Head of caudate nucleus (tissue), 42 donors: ENCODE results near the gene HOXA2.

Experiments used
- DNase-seq, 42 donors: peaks; one replicate each; pipeline versions ENCODE4 v3.0.0 to v3.0.0-alpha.2; 2020 to 2021; ENCODE audit warnings: mixed read lengths in 7 of 42
- intact Hi-C: fragments of 100-400 bp; cut with DNase I; formaldehyde crosslinking; loops from one replicate; pipeline ENCODE4 v1.15.0; 2022

Gene HOXA2

DNA sequence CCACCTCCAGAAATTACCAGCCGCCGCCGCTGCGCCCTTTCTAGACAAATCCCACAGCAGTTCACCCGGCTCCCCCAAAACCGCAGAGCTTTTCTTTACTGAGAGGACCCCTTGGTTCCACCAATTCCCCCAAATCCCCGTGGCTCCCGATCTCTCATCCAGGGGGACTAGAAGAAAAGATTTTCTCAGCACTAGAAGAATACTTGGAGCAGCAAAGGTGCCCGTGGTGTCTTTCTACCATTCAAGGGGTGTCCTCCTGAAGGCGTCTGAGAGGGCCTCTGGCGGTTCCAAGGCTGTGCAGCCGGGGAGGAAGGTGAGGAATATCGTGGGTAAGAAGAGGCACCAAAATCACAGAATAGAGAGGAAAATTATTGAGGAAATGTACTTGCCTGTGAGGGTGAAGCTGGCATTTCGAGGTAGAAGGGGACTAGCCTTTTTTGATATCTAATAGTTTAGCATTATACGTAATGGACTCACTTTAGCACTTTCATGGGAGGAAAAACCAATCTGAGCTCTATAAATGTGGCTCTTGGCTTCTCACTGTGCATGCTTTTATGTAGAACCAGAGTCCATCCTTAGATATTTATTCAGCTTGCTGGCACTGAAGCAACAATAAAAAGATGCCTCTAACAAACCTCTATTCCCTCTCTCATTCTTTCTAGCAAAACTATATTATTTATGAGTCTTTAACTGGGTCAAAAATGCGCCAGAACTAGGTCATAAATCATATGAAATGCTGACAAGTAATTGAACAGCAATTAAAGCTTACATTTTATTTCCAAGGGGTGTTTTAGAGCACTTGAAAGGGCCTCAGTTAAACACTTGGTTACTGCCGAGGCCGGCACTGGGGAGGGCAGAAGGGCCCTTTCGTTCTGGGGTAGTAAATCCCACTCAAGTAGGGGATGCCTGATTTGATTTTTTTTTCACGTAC, 13.8 kb upstream of the HOXA2 start:
- no peak for DNase-seq
- intact Hi-C loops, result no loop called here

DNA sequence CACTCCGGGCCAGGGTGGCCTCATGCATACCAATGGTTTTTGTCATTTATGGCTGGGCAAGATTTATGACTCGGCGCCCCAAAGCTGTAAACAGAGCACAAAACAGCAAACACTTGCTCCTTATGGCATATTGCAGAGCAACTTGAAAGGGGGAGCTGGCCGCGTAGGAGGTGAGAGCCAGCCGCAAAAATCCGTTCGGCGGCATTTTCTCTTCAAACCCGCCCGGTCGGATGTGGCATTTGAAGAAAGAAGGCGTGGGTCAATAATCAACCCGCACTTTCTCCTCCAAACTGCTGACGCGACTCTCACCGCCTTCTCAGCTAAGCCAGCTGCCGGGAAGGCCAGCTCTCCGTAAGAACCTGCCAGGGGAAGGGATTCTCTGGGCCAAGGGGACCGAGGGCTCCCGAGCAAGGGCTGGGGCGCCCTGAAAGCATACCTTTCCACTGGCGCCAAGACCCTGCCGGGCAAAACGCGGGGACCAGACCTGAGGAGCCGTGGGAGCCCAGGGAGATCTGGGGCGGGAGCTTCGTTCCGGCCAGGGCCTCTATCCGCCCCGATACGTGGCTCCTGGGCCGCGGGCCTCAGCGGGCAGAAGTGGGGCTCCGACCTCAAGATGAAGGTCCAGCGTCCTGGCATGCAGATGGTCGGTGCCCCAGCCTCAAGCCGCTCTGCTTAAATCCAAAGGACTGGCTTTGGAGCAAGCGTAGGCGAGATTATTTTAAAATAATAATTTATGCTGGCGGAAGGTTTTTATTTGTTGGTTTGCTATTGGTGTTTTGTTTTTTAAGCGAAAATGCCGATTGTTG, 12.9 kb upstream of the HOXA2 start:
- intact Hi-C loops, result no loop called here
- no peak for DNase-seq

DNA sequence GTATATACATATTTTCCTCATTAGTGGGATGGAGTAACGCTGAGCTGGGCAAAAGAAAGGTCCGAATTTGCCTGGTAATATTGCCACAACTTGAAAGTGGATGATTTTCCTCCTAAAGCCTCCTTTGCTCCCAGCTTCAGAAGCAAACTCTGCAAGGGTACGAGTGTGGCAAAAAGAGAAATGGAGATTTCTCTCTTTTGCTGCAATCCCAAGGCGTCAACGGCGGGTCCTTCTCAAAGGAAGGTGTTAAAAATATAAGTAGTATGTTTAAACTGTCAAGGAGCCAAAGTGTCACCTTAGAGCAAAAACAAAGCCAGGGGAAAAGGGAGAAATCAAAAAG, 12.4 kb upstream of the HOXA2 start:
- DNase-seq, result no peak
- intact Hi-C loops, result no loop called here

DNA sequence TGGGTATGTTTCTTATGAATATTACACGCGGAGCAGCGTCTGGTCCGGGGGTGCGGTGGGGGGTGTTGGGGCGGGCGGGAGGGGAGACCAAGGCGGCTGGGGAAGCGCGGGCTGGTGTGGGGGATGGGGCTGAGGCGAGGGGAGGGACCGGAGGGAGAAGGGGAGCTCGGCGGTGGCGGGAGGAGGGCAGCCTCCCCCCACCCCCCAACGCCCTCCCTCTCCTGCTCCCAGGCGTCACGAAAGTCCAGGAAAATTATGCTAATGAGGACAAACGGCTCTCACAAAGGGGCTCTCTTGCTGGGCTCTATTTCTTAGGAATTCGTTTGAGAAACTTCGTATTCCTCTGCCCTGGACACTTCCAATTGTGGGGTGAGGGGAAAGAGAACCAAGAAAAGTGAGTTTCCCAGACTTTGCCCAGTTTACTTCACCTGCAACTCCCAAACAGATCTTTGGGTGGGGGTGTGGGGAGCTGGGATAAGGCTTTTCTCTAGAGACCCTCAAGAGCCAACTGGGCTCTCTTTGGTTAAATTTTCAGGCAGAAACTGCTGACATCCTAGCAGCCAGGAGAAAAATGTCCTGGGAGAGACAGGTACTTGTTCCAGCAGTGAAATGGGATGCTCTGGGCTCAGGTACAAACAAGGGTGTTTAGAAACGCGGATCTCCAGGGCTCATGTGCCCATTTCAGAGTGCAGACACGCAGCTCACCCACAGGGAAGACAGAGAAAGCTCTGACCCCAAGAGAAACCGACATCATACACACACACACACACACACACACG, 11.7 kb upstream of the HOXA2 start:
- intact Hi-C loops, result no loop called here
- DNase-seq, result no peak

DNA sequence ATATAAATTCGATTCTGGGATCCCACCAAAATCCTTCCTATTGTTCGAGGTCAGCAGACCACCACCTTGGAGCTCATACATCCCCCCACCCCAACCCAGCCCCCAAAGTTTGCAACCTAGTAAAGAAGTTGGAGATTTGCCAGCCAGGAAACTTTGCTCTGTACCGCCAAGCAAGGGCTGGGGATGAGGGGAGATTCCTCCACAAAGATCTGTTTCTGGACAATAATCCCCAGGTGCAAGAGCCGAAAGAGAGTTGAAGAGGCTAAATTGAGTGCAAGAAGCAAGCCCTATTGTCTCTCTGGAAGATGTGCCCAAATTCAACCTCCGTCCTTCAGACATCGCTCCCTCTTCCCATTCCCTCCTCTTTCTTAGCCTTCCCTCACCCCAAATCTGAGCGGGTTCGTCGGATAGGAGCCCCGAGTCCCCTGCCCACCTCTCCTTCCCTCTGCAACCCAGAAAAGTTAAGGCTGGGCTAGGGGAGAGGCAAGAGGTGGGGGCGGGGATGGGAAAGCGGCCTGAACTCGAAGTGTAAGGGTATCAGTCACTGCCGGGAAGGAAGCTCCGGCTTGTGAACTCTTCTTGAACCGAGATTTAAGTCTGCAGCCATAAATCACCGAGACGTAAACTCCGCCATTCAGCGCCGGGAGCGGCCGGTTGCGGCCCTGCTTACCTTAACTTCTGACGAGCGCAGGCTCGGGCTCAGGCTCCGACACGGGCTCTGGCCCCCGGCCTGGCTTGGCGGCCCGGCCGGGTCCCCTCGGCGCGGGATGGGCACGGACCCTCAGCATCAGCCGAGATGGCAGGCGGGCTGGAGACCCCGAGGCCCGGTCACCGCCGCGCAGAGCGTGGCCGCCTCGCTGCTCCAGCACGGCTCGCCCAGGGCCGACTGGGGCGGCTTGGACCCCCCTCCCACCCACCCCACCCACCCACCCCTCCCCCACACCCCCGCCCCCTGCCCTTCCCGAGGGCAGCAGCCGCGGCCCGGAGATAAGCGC, 10.8 kb upstream of the HOXA2 start:
- intact Hi-C loops, result no loop called here
- no peak for DNase-seq

DNA sequence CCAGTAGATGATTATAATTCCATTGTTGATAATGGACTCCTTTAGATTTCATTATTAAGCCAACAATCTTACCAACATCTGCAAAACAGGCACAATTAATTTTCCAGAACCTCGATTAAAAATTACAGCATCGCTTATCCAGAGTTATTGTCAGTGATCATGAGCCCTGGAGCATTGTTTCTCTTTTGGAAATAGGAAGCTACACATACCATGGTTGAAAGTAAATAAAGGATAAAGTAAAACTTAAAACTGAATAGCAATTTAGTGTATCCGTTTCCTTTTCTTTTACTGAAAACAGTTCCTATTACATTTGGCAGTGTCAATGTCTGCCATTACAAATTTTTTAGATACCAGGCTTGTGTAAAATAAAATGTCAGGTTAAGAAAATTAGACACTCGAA, 9.9 kb upstream of the HOXA2 start:
- intact Hi-C loops, result no loop called here
- DNase-seq, result no peak

DNA sequence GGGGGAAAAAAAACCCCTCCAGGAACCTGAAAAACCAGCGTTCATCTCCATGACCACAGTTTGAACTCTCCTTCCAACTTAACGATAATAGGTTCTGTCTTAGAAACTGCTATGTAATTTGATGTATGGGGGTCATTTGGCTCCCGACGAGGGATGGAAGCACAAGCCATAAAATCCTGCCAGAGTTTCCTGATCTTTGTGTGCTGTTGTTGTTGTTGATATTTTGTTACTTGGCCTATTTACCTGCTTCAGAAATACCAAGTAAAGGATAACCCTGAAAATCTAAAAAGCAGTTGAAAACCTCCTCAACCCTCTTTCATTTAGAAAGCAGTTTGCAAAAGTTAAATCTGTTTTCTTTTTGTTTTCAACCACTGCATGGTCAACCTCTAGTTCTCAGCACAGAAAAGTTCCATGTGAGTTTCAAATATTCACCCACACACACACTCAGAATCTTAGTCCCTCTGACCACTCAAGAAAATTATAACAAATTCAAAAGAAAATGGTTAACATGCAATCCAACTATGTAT, 9.3 kb upstream of the HOXA2 start:
- intact Hi-C loops, result no loop called here

DNA sequence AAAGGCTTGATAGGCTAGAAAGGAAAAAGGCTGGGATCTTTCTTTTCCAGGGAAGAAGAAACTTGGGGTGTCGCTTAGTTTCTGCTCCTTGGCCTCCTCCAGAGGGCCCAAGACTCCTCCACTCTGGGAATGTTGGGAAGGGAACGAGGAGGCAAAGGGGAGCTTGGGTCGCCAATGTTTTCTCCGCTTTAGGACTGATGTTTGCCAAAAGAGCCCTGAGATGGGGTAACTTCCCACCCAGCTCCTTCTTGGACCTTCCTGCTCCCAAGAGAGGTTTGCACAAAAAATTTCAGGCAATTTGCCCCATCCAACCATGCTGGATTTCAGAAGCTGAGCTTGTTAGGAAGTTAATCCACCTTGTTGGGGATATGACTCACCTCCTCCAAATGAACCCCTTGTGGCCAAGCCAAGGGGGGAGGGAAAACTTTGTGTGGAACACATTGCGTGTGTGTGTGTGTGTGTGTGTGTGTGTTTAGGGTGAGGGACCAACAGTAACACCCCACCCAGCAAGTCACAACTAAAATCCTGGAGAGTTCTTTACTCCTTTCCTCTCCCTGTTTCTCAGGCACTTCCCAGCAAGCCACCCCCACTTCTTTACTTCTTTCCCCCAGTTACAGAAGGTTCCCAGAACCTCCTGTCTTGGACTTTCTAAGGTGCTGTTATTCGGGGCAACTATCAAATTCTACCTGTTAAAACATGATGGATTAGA, 8.7 kb upstream of the HOXA2 start:
- no peak for DNase-seq
- intact Hi-C loops, result no loop called here

More for the DNA sequence above, 9.3 kb upstream of the HOXA2 start:
- no peak for DNase-seq

DNA sequence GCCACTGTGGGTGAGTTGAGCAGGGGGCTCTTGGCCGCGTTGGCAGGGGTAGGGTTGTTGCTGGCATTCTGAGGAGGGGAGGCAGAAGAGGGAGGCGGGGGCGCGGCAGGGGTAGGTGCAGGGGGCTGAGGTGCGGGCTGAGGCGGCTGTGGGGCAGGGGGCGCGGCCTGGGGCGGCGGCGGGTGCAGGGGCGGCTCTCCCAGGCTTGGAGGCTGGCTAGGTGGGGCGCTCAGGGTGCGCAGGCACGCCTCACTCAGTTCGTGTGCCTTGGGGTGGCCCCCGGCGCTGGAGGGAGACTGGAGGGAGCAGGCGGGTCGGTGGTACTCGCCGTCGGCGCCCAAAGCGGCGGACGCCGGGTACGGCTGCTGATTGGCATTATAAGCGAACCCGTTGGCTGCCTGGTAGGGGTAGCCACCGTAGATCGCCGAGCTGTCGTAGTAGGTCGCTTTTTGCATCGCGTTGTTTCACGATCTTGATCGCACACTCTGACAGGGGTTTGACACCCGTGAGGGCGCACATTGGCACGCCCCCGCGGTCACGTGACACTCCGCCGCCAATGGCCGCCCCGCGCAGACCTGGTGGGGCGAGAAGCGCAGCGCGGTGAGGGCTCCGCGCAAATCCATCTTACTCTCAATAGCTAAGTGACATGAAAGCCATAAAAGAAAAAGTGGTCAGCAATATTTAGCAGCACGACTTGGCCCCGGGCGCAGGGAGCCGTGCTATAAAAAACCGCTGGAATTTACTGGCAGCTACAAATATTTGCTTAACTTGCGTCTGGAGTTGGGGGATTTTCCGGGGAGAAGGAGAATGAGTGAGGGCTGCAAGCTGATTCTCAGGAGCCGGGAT, 7.9 kb upstream of the HOXA2 start:
- no peak for DNase-seq
- intact Hi-C loops, result no loop called here

DNA sequence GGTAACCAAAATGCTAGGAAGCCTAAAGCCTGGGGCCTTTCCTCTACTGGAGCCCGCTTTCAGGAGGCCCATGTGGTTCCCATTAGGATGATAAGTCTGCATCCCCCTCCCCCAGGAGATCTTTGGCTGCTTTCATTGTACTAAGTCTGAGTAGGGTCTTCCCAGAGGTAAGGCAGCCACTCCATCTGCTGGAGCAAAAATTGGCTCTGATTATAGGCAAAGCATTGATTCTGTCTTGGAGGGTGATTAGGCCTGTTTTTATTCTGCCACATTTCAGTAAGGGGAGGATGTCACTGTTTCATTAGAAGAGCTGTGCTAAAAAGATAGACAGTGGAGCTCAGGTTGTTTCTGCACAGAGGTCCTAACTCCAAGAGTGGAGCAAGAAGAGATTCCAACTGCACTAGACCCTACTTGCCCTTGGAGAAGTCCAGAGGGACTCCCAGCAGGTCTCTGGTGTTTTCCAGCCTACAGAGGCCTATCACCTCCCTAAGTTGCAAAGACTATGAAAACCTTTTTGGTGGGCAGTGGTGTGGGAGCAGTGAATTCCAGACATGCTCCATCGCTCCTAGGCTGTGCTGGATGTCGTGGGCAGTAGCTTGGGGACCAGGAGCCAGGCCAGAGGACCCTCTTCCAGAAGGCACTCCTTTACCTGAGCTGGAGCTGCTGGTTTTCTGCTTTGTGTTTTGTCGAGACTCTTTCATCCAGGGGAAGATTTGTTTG, 7.1 kb upstream of the HOXA2 start:
- DNase-seq, result no peak
- intact Hi-C loops, result no loop called here

DNA sequence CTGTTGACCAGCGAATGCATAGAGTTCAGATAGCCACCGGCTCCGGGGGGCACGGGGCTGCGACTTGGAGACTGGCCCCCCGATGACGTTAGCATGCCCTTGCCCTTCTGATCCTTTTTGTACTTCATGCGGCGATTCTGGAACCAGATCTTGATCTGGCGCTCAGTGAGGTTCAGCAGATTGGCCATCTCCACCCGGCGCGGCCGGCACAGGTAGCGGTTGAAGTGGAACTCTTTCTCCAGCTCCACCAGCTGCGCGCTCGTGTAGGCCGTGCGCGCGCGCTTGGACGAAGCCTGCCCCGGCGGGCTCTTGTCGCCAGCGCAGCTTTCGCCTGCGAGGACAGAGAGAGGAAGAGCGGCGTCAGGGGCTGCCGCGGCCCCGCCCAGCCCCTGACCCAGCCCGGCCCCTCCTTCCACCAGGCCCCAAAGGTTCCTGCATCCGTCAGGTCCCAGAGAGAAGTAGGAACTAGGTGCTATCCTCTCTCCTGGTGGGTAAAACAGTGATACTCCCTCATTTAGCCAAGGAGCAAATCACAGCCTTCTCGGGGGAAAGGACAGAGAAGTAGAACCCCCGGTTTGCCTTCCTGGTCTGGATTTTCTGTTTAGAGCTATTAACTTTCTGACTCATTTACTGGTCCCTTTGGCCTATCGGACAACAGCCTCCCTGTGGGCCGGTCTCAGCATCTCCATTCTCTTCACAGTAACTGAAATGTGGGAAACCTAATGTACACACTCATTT, 6.1 kb upstream of the HOXA2 start:
- intact Hi-C loops, result no loop called here
- no peak for DNase-seq

DNA sequence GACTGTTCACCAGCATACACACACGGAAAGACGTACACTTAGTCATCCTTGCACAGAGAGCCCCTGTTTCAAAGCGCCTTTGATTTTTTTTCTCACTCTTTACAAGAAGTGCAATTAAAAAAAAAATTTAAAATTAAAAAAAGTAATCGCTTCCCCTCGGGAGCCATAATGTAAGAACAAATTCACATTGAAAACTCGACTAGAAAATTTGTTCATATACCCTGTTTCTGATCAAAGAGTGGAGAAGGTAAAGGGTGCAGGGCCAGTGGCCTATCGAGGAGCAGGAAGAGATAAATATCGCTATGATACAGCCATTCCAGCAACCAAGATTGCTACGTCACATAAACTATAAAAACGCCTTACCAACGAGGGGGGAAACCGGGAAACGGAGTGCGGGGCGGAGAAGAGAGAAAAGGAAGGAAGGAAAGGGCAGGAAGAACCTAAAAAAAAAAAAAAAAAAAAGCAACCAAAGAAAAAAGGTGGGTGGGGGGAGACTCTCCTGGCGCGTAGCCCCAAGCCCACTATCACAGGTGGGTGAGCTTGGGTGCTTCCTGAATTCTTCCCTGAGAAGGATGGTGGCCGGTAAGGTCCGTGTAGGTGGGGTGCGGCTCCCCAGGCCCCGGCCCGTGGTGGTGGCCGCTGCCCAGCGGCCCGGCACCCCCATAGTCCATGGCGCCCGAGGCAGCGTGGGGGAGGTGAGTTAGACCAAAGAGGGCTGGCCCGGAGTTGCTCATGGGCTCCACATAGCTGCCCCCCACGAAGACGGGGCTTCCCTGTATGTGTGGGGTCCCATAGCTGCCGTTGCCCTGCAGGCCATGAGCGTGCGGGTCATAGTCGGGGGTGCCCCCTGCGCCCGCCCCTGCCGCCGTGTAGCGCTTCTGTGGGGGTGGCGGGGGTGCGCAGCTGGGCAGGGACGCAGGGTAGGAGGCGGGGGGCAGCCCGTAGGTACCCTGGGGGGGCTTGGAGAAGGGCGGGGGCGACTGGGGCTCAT, 5.2 kb upstream of the HOXA2 start:
- intact Hi-C loops, result no loop called here
- no peak for DNase-seq

DNA sequence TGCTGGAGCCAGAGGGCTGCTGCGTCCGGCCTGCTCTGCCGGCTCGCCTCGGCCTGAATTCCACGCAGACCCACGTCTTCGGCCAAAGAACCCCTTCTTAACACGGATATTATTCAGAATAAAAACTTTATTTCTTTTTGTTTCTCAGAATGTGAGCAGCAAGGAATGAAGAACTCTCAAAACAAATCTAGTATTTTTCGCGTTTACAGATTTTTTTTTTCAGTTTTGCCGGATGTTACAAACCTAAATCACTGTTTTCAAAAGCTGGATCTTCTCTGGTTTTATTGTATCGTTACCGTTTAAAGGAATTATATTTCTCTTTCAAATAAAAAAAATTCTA, 4.4 kb upstream of the HOXA2 start:
- no peak for DNase-seq
- intact Hi-C loops, result no loop called here

DNA sequence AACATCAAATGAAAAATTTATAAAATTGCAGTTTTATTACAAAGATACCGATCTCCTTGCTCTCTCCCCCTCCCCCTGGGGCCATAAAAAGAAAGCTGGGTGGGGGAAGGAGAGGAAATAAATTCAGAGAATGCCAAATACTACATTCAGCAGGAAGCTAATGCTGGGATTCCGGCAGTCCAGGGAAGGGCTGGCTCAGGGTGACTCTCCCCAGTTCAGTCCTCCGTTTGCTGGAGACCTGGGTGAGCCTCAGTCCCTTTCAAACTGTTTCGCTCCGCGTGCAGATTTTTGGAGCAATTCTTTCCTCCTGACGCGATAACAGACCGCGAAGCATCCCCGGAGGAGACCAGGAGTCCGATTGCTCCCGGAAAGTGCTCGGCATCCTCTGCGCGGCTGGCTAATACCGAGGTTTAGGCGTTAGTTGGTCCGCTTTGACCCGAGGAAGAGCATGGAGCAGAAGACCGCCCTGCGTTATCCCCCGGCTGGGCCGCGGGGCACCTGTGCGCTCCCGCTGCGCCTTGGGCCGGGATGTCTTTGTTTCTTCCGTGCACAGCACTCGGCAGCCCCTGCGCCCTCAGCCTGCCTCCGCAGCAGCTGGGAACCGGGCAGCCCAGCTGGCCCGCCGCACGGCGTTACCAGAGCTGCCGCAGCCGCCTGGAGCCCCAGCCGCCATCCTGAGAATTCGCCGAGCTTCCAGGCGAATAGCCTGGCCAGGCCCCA, 3.9 kb upstream of the HOXA2 start:
- intact Hi-C loops, result no loop called here
- no peak for DNase-seq
